ENCODE results near the gene KCTD11.

Gene KCTD11

GRCh38 chr17:7351665-7352502, at the start of gene KCTD11:
KCTD11 (plus strand) TSS chr17:7352162.
- peak; percentile 43 to 62 for DNase-seq (ENCODE audit: extremely low read depth in 1 of 2, low read depth in 1 of 2)

GRCh38 chr17:7304179-7304578, 47.8 kb upstream of the KCTD11 start:
- no peak for DNase-seq (ENCODE audit: extremely low read depth in 1 of 2, low read depth in 1 of 2)

- peak; percentile 100 for DNase-seq (ENCODE audit: extremely low read depth in 1 of 2, low read depth in 1 of 2)
These were observed 44.9 kb upstream of the KCTD11 start, which contains the start of gene EIF5A for GRCh38 chr17:7306911-7307685. EIF5A (plus strand) TSS chr17:7307628; CDS start chr17:7309636, 2,008 bp downstream.

- peak in 1 of 2 donors; percentile 33 for DNase-seq (ENCODE audit: extremely low read depth in 1 of 2, low read depth in 1 of 2)
These were observed 44.0 kb upstream of the KCTD11 start for GRCh38 chr17:7307686-7308624.

- peak; percentile 69 to 78 for DNase-seq (ENCODE audit: extremely low read depth in 1 of 2, low read depth in 1 of 2)
These were observed 43.1 kb upstream of the KCTD11 start for GRCh38 chr17:7308625-7309433.

- DNase-seq (ENCODE audit: extremely low read depth in 1 of 2, low read depth in 1 of 2), result no peak
These were observed 42.3 kb upstream of the KCTD11 start for GRCh38 chr17:7309628-7310027.

GRCh38 chr17:7311110-7311705, 40.8 kb upstream of the KCTD11 start:
- DNase-seq (ENCODE audit: extremely low read depth in 1 of 2, low read depth in 1 of 2), result no peak

GRCh38 chr17:7312432-7313087, 39.4 kb upstream of the KCTD11 start:
- DNase-seq (ENCODE audit: extremely low read depth in 1 of 2, low read depth in 1 of 2), result no peak

GRCh38 chr17:7313088-7313889, 38.7 kb upstream of the KCTD11 start:
- no peak for DNase-seq (ENCODE audit: extremely low read depth in 1 of 2, low read depth in 1 of 2)

- no peak for DNase-seq (ENCODE audit: extremely low read depth in 1 of 2, low read depth in 1 of 2)
These were observed 37.9 kb upstream of the KCTD11 start for GRCh38 chr17:7313890-7314718.

GRCh38 chr17:7314719-7315569, 37.0 kb upstream of the KCTD11 start, which contains the start of gene GPS2:
GPS2 (minus strand) TSS chr17:7315360; CDS start chr17:7315052, 308 bp downstream.
- DNase-seq (ENCODE audit: extremely low read depth in 1 of 2, low read depth in 1 of 2), result peak; percentile 76 to 91

- DNase-seq (ENCODE audit: extremely low read depth in 1 of 2, low read depth in 1 of 2), result no peak
These were observed 36.3 kb upstream of the KCTD11 start for GRCh38 chr17:7315570-7316235.

GRCh38 chr17:7317161-7317803, 34.7 kb upstream of the KCTD11 start:
- DNase-seq (ENCODE audit: extremely low read depth in 1 of 2, low read depth in 1 of 2), result no peak

GRCh38 chr17:7318121-7318860, 33.7 kb upstream of the KCTD11 start:
- DNase-seq (ENCODE audit: extremely low read depth in 1 of 2, low read depth in 1 of 2), result no peak

GRCh38 chr17:7321466-7321865, 30.5 kb upstream of the KCTD11 start:
- DNase-seq (ENCODE audit: extremely low read depth in 1 of 2, low read depth in 1 of 2), result no peak
